HepG2 (cell line): Measurements from ENCODE around the gene AUTS2. TPM values are rescaled to one million over a fixed set of nuclear protein-coding genes. Genes with fewer than 3 reads are reported as not detected.

Experiments used
- ATAC-seq: fragments of 200-7000 bp; cut with Tn5 transposase; 3 replicates; pipeline ENCODE4 v1.9.1; 2020; ENCODE audit warnings: mild to moderate bottlenecking, moderate library complexity
- BruUV-seq: library from RNA; stranded (reverse); fragments of 400-500 nt; replicated peaks from 2 replicates; lab custom pipeline; 2021; lab: Mats Ljungman, UMichigan
- CTCF ChIA-PET: fragments of 300-600 bp; formaldehyde crosslinking; extraction: SDS; loops from one replicate; lab custom pipeline; 2021; ENCODE audit warnings: low total read pairs, inconsistent platforms, low intra/inter-chr PET ratio; lab: Yijun Ruan, JAX
- POLR2A ChIA-PET: fragments of 350-600 bp; sonication (Branson Sonifier 250); formaldehyde crosslinking; loops from one replicate; lab custom pipeline; 2020; ENCODE audit warnings: antibody characterized with exemption, inconsistent platforms; lab: Yijun Ruan, JAX
- DNase-seq: peaks from one replicate; pipeline ENCODE4 v3.0.0-alpha.2; 2015; ENCODE audit warnings: low spot score
- FAIRE-seq: peaks from 3 replicates; lab custom pipeline; 2011; peaks lifted over from hg19 to GRCh38; lab: Jason Lieb, UNC
- H2AFZ ChIP-seq: one replicate; pipeline ENCODE4 v1.6.1; 2011; ENCODE audit warnings: low read length, inconsistent platforms
- H3K27ac ChIP-seq: fragments of 300-600 bp; 3 replicates; pipeline ENCODE4 v1.8.0; 2011; ENCODE audit warnings: mixed run types, mild to moderate bottlenecking, mixed read lengths, low read length, inconsistent platforms; ENCODE audit not compliant: insufficient read depth; ENCODE audit errors: extremely low read length
- H3K27me3 ChIP-seq, 2 experiments: fragments of 200-600 bp in 1 of 2; 2 replicates in 1 of 2; 3 replicates in 1 of 2; pipeline versions ENCODE4 v1.6.0 to v1.8.0; 2011; ENCODE audit warnings: low read length in 2 of 2, mild to moderate bottlenecking in 2 of 2, moderate library complexity in 2 of 2, inconsistent platforms in 1 of 2; ENCODE audit not compliant: insufficient read depth in 2 of 2, control insufficient read depth in 1 of 2
- H3K36me3 ChIP-seq, 2 experiments: fragments of 200-600 bp in 1 of 2; replicated peaks in 1 of 2; 2 replicates in 1 of 2; 3 replicates in 1 of 2; pipeline versions ENCODE4 v1.5.1 to v1.8.0; 2011; ENCODE audit warnings: low read length in 2 of 2, inconsistent platforms in 1 of 2; ENCODE audit not compliant: insufficient read depth in 2 of 2, control insufficient read depth in 1 of 2
- H3K4me1 ChIP-seq: 2 replicates; pipeline ENCODE4 v1.5.1; 2012; ENCODE audit warnings: low read length, inconsistent platforms; ENCODE audit not compliant: insufficient read depth
- H3K4me2 ChIP-seq: 2 replicates; pipeline ENCODE4 v1.6.0; 2011; ENCODE audit warnings: low read depth, low read length, inconsistent platforms
- H3K4me3 ChIP-seq, 3 experiments: fragments of 200-600 bp in 1 of 3; sonication (generic), shearing (Covaris generic) in 1 of 3; replicated peaks in 1 of 3; 2 replicates each; pipeline ENCODE4 v1.5.1; 2011 to 2016; ENCODE audit warnings: low read length in 3 of 3, inconsistent platforms in 2 of 3, low read depth in 2 of 3, mild to moderate bottlenecking in 2 of 3, control low read depth in 1 of 3, mixed read lengths in 1 of 3; ENCODE audit not compliant: insufficient read depth in 1 of 3
- H3K79me2 ChIP-seq: one replicate; pipeline ENCODE4 v1.6.1; 2011; ENCODE audit warnings: low read length, inconsistent platforms; ENCODE audit not compliant: insufficient read depth
- H3K9ac ChIP-seq: 2 replicates; pipeline ENCODE4 v1.6.0; 2011; ENCODE audit warnings: mild to moderate bottlenecking, low read depth, low read length, inconsistent platforms; ENCODE audit not compliant: insufficient read depth
- H3K9me3 ChIP-seq: 2 replicates; pipeline ENCODE4 v1.5.1; 2012; ENCODE audit warnings: mild to moderate bottlenecking, low read length
- H4K20me1 ChIP-seq: 2 replicates; pipeline ENCODE4 v1.6.0; 2011; ENCODE audit warnings: inconsistent platforms, mild to moderate bottlenecking, low read length, moderate library complexity; ENCODE audit not compliant: insufficient read depth
- HNF4G ChIP-seq, 2 experiments: sonication (generic) in 1 of 2; formaldehyde crosslinking in 1 of 2; IDR thresholded peaks; 2 replicates each; pipeline versions ENCODE4 v1.4.0 to v1.6.1; 2011 to 2020; ENCODE audit warnings: borderline replicate concordance in 2 of 2, low read depth in 2 of 2, mild to moderate bottlenecking in 2 of 2, low read length in 1 of 2, missing genetic modification reagents in 1 of 2, moderate library complexity in 1 of 2
- IRF1 ChIP-seq: sonication (generic); formaldehyde crosslinking; IDR thresholded peaks from 2 replicates; pipeline ENCODE4 v1.4.0; 2020; ENCODE audit warnings: low read depth, mild to moderate bottlenecking, missing genetic modification reagents
- ZNF30 ChIP-seq: sonication (generic); formaldehyde crosslinking; IDR thresholded peaks from 2 replicates; pipeline ENCODE4 v1.5.0; 2020; ENCODE audit warnings: mild to moderate bottlenecking, missing genetic modification reagents
- ZNF350 ChIP-seq: sonication (generic); formaldehyde crosslinking; IDR thresholded peaks from 2 replicates; pipeline ENCODE4 v1.4.0; 2020; ENCODE audit warnings: mild to moderate bottlenecking, low read depth, missing genetic modification reagents, borderline replicate concordance
- ZNF609 ChIP-seq: sonication (generic); formaldehyde crosslinking; IDR thresholded peaks from 2 replicates; pipeline ENCODE4 v1.4.0; 2020; ENCODE audit warnings: mild to moderate bottlenecking, missing genetic modification reagents, borderline replicate concordance
- ZNF652 ChIP-seq: IDR thresholded peaks from 2 replicates; pipeline ENCODE4 v1.6.1; 2016; ENCODE audit warnings: low read depth, borderline replicate concordance
- ZNF768 ChIP-seq: sonication (generic); formaldehyde crosslinking; IDR thresholded peaks from 2 replicates; pipeline ENCODE4 v1.4.0; 2020; ENCODE audit warnings: missing genetic modification reagents
- ZSCAN5A ChIP-seq: sonication (generic); formaldehyde crosslinking; IDR thresholded peaks from 2 replicates; pipeline ENCODE4 v1.8.0; 2022; ENCODE audit warnings: mild to moderate bottlenecking, missing genetic modification reagents, borderline replicate concordance
- WGBS: methylation state at CpG from one replicate; pipeline ENCODE4 v1.1.6; 2017; ENCODE audit warnings: low lambda C conversion rate; 5-methylcytosine and 5-hydroxymethylcytosine counted together
- in situ Hi-C: cut with HindIII; loops from 2 replicates; pipeline ENCODE4 v1.10.0; 2017; ENCODE audit warnings: low pct_unique_long_range_greater_than_20kb; ENCODE audit not compliant: extremely low pct_ligation_motif_present
- intact Hi-C: fragments of 100-400 bp; cut with micrococcal nuclease; formaldehyde crosslinking; loops from one replicate; pipeline ENCODE4 v1.10.0; 2022; ENCODE audit not compliant: unreplicated experiment
- polyA plus RNA-seq, 8 experiments: library from polyadenylated mRNA; depleted of rRNA in 3 of 8; stranded (reverse) in 7 of 8; unstranded in 1 of 8; fragments of >200 nt; fragmentation: Illumina TruSeq in 4 of 8; extraction: Trizol in 4 of 8; gene quantifications; 2 replicates each; pipeline versions ENCODE4 v1.2.1 to v1.2.3, GENCODE V29; 2011 to 2016; ENCODE audit warnings: low read depth in 4 of 8, missing spikeins in 1 of 8, mixed read lengths in 1 of 8; ENCODE audit not compliant: insufficient read depth in 1 of 8
- total RNA-seq, 5 experiments: library from RNA; depleted of rRNA; stranded (reverse); fragments of >200 nt; fragmentation: Illumina TruSeq; extraction: Trizol; gene quantifications; 2 replicates each; pipeline ENCODE4 v1.2.3, GENCODE V29; 2016; ENCODE audit warnings: low read depth in 1 of 5

Gene AUTS2
- total and polyA plus RNA-seq, 2 of the 13 experiments (the other 11 are each of a cell fraction or from before 2014, with no cell fraction given): 0.38 TPM; not detected in 1

- intact Hi-C loops (no loop called here), in situ Hi-C loops (no loop called here)
- H3K4me1 ChIP-seq: no peaks in the 10 kb centered on the region
- no peaks in the 10 kb centered on the region for H3K79me2 ChIP-seq
- H3K9ac ChIP-seq: no peak overlapping the region
- no peak overlapping the region for H2AFZ ChIP-seq
- WGBS: 12% methylated on average over 5 of the region's 12 CpGs
- no peaks in the 10 kb centered on the region for H3K9me3 ChIP-seq
- no peak for FAIRE-seq
- BruUV-seq: no TSS peak
- CTCF ChIA-PET: no interaction called here
- no peak overlapping the region for H3K27ac ChIP-seq
- POLR2A ChIA-PET: no interaction called here
- H3K36me3 ChIP-seq: no peaks in the 10 kb centered on the region
- no peaks in the 10 kb centered on the region for H4K20me1 ChIP-seq
- H3K4me3 ChIP-seq: no peak overlapping the region
- DNase-seq: no peak
- no peaks in the 10 kb centered on the region; a peak in 3 of 5 replicates for H3K27me3 ChIP-seq
- TF ChIP-seq ZNF350 (CRISPR knock-in tag): no peak
- peak; percentile 73; the same call in 1 of the 2 replicates for TF ChIP-seq ZNF652
- no peak for TF ChIP-seq ZNF609 (CRISPR knock-in tag)
- TF ChIP-seq HNF4G (IDR thresholded peaks at IDR 0.05; ENCODE audit: borderline replicate concordance, low read depth, low read length): no peak
- no peak for TF ChIP-seq HNF4G (CRISPR knock-in tag; IDR thresholded peaks at IDR 0.05; ENCODE audit: borderline replicate concordance, low read depth)
- no peak for TF ChIP-seq IRF1
- TF ChIP-seq ZSCAN5A: no peak
- no peak for TF ChIP-seq ZNF30 (CRISPR knock-in tag)
- no peak for TF ChIP-seq ZNF768 (CRISPR knock-in tag)
- no peak for ATAC-seq
- H3K4me2 ChIP-seq: 0 out of 2 replicates have a peak overlapping the region, but pooled peaks have one; percentile 7
These were observed 1020.9 kb downstream of the AUTS2 start for GRCh38 chr7:70619130-70619529.
